Colonic mucosa (tissue), 4 donors: ENCODE data around the gene TMEM63A. TPM values are rescaled to one million over a fixed set of nuclear protein-coding genes. Genes with fewer than 3 reads are reported as not detected.
"Not testable (repeated sequence)": the region's sequence is repeated elsewhere in the genome, so short reads cannot be mapped to it uniquely, and the experiment has no call there.

ENCODE experiments used
- DNase-seq: peaks from one replicate; pipeline ENCODE4 v3.0.0-alpha.2; 2020
- H3K27ac ChIP-seq: fragments of 200-600 bp; one replicate; pipeline ENCODE4 v1.8.0; 2021
- H3K27me3 ChIP-seq: fragments of 200-600 bp; one replicate; pipeline ENCODE4 v1.8.0; 2021
- H3K36me3 ChIP-seq: fragments of 200-600 bp; one replicate; pipeline ENCODE4 v1.8.0; 2021
- H3K4me1 ChIP-seq: fragments of 200-600 bp; one replicate; pipeline ENCODE4 v1.8.0; 2021; ENCODE audit warnings: mild to moderate bottlenecking
- H3K4me3 ChIP-seq: fragments of 200-600 bp; one replicate; pipeline ENCODE4 v1.8.0; 2021
- H3K9ac ChIP-seq, 2 donors: one replicate each; pipeline ENCODE4 v1.7.0; 2013; ENCODE audit warnings: control low read depth in 2 of 2, low read depth in 2 of 2, low read length in 2 of 2
- H3K9me3 ChIP-seq: fragments of 200-600 bp; one replicate; pipeline ENCODE4 v1.8.0; 2021
- intact Hi-C: fragments of 100-400 bp; cut with DNase I; formaldehyde crosslinking; loops from one replicate; pipeline ENCODE4 v1.14.1; 2022
- total RNA-seq, 2 donors: library from RNA; stranded (reverse); fragmentation: NEBNext Ultra II Directional in 1 of 2; extraction: Animal tissue kit (Norgen Biotek cat#: 25700) in 1 of 2; gene quantifications; one replicate each; pipeline ENCODE4 v1.2.1, GENCODE V29; 2021
- TF ChIP-seq, protein P1 (sequence below): fragments of 200-600 bp; IDR thresholded peaks from one replicate; pipeline ENCODE4 v1.8.0; 2022; ENCODE audit warnings: antibody characterized with exemption, mild to moderate bottlenecking
- donor health status: healthy.
- donor health status: DM: no; HTN: no; CAD: no.
- donor health status: DM: no; HTN: no; CAD: no.

Gene TMEM63A
- total RNA-seq, 2 donors from 2014 or later, result 124 to 165 TPM

DNA sequence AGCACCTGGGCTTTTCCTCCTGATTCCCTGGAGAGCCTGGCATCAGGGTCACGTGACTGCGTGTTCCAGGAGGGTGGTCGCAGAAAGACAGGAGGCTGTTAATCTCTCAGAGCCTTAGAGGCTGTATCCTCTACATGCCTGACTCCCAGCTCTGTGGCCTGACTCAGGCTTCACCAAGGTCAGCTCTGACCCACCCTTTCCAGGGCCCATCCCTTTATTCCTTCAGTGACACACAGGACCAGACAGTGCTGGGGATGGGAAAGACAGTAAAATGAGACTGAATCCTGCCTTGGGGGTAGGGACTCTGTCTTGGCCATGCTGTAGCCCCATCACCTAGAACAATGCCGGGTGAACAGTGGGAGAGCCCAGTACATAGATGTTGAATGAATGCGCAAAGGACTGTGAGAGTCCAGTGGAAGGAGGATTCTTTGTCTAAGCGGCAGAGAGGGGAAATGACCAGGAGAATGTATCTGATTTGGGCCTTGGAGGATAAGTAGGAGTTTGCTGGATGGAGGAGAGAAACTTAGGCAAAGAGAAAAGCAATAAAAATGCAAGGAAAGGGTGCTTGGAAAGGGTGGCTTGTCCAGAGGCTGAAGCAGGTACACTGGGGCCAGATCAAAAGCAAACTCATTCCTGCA is 39.3 kb downstream of the TMEM63A start:
- intact Hi-C loops, result loop anchor here (10.0 kb wide), 1 partner anchor 132 kb away; no protein-coding TSS in a partner anchor
- H3K9ac ChIP-seq, result no peak overlapping the region
- TF ChIP-seq, protein P1, sequence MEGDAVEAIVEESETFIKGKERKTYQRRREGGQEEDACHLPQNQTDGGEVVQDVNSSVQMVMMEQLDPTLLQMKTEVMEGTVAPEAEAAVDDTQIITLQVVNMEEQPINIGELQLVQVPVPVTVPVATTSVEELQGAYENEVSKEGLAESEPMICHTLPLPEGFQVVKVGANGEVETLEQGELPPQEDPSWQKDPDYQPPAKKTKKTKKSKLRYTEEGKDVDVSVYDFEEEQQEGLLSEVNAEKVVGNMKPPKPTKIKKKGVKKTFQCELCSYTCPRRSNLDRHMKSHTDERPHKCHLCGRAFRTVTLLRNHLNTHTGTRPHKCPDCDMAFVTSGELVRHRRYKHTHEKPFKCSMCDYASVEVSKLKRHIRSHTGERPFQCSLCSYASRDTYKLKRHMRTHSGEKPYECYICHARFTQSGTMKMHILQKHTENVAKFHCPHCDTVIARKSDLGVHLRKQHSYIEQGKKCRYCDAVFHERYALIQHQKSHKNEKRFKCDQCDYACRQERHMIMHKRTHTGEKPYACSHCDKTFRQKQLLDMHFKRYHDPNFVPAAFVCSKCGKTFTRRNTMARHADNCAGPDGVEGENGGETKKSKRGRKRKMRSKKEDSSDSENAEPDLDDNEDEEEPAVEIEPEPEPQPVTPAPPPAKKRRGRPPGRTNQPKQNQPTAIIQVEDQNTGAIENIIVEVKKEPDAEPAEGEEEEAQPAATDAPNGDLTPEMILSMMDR, result no peak
- H3K4me1 ChIP-seq, result no peaks in the 10 kb centered on the region
- H3K27me3 ChIP-seq, result no peaks in the 10 kb centered on the region
- H3K9me3 ChIP-seq, result no peaks in the 10 kb centered on the region
- no peak overlapping the region for H3K27ac ChIP-seq
- H3K4me3 ChIP-seq, result no peak overlapping the region
- no peaks in the 10 kb centered on the region for H3K36me3 ChIP-seq
- no peak for DNase-seq

DNA sequence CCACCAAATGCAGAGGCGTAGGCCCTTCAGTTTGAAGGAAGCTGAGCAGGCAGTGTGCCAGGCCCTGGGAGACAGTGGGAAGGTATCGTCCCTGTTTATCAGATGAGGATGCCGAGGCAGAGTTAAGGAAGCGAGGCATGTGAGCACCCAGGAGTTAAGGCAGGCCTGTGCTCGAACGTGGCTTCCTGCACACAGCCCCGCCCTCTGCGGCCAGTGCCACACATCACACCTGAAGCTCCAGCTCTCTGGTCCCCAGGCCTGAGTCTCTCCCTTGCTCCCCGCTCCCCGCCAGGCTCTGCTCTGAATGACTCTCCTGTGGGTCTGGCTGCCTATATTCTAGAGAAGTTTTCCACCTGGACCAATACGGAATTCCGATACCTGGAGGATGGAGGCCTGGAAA is 40.1 kb downstream of the TMEM63A start:
- no peaks in the 10 kb centered on the region for H3K9me3 ChIP-seq
- H3K36me3 ChIP-seq, result no peaks in the 10 kb centered on the region
- H3K4me1 ChIP-seq, result no peaks in the 10 kb centered on the region
- H3K4me3 ChIP-seq, result no peak overlapping the region
- intact Hi-C loops, result loop anchor here (10.0 kb wide), 1 partner anchor 133 kb away; no protein-coding TSS in a partner anchor
- TF ChIP-seq, protein P1, result no peak
- H3K9ac ChIP-seq, result no peak overlapping the region
- H3K27me3 ChIP-seq, result no peaks in the 10 kb centered on the region
- no peak overlapping the region for H3K27ac ChIP-seq
- no peak for DNase-seq

DNA sequence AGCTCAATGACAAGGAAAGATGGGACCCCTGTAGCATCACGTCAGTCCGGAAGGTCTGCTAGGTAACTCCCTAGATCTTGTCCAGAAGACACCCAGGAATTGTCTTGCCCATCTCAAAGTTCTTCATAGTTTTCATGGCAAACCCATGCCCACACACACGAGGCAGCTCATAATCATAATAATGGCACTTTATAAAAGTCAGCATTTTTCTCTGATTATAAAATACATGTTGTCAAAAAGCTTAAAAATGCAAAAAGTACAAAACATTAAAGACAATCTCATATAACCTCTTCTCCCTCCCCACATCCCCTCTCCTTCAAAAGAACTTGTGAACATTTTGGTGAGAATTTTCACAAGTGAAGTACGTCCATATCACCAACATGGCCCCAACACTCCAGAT is 41.5 kb downstream of the TMEM63A start:
- H3K36me3 ChIP-seq, result no peaks in the 10 kb centered on the region
- DNase-seq, result no peak
- intact Hi-C loops, result loop anchor here (10.0 kb wide), 1 partner anchor 134 kb away; no protein-coding TSS in a partner anchor

DNA sequence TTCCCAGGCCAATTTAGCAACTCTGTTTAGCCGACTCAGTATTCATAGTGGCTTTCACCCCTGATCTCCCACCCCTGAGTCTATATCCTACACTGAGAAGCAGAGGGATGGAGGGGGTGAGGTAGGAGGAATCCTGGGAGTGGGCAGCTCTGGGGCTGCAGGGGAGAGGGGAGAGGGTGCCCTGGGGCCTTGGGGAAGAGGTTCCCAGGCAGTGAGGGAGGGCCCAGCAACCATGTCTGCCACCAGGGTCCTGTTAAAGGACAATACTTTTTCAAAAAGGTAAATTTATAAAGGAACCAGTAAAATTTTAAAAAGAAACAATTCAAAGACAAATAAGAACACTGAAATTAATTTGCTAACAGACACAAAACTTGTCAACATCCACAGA is 42.0 kb downstream of the TMEM63A start:
- Histone ChIP-seq H3K9me3 (no peaks in the 10 kb centered on the region), H3K9ac (no peak overlapping the region), H3K4me1 (no peaks in the 10 kb centered on the region), H3K36me3 (no peaks in the 10 kb centered on the region), H3K27me3 (no peaks in the 10 kb centered on the region), H3K27ac (no peak overlapping the region), H3K4me3 (no peak overlapping the region)
- no peak for DNase-seq
- TF ChIP-seq, protein P1, result no peak
- intact Hi-C loops, result loop anchor here (10.0 kb wide), 1 partner anchor 135 kb away; no protein-coding TSS in a partner anchor

More for the DNA sequence above, 41.5 kb downstream of the TMEM63A start:
- Histone ChIP-seq H3K27me3 (no peaks in the 10 kb centered on the region), H3K9me3 (no peaks in the 10 kb centered on the region), H3K4me1 (no peaks in the 10 kb centered on the region), H3K9ac (no peak overlapping the region), H3K4me3 (no peak overlapping the region), H3K27ac (no peak overlapping the region)
- TF ChIP-seq, protein P1, result no peak

DNA sequence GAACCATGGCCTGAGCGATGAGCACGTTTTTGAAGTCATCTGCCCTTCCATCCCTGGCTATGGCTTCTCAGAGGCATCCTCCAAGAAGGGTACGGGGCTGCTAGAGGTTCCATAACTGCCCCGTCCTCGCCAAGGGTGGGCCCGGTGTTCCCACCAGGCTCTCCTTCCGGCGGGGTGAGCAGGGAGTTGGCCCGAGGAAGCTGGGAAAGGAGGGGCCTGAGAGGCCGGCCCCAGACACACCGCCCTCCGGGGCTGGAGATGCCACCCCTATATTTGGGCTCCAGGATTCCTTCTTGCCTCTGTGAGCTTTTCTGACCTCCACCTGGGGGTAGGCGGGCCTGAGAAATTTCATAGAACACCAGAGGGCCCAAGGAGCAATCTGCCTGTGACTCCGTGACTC is 43.4 kb downstream of the TMEM63A start:
- intact Hi-C loops, result no loop called here
- TF ChIP-seq, protein P1, result no peak
- no peaks in the 10 kb centered on the region for H3K27me3 ChIP-seq
- H3K4me3 ChIP-seq, result no peak overlapping the region
- H3K4me1 ChIP-seq, result no peaks in the 10 kb centered on the region
- H3K27ac ChIP-seq, result no peak overlapping the region
- no peaks in the 10 kb centered on the region for H3K36me3 ChIP-seq
- no peak overlapping the region for H3K9ac ChIP-seq
- no peaks in the 10 kb centered on the region for H3K9me3 ChIP-seq
- DNase-seq, result no peak

DNA sequence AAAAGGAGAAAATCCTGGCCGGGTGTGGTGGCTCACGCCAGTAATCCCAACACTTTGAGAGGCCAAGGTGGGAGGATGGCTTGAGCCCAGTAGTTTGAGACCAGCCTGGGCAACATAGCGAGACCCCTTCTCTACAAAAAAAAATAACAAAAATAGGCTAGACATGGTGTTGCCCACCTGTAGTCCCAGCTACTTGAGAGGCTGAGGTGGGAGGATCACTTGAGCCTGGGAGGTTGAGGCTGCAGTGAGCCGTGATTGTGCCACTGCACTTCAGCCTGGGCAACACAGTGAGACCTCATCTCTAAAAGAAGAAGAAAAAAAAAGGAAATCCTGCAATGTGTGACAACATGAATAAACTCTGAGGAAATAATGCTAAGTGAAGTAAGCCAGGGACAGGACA is 45.9 kb downstream of the TMEM63A start:
- H3K27ac ChIP-seq, H3K9ac ChIP-seq, intact Hi-C loops, H3K27me3 ChIP-seq, H3K9me3 ChIP-seq, H3K36me3 ChIP-seq, DNase-seq, H3K4me3 ChIP-seq, H3K4me1 ChIP-seq: not testable (repeated sequence)
